ENCODE data around the gene COL9A2. TPM values are rescaled to one million over a fixed set of nuclear protein-coding genes. Genes with fewer than 3 reads are reported as not detected.
"Not testable (repeated sequence)": the region's sequence is repeated elsewhere in the genome, so short reads cannot be mapped to it uniquely, and the experiment has no call there.

Gene COL9A2
- polyA plus RNA-seq (ENCODE audit: insufficient read length in 4 of 4), result 10 to 100 TPM; 18.8 to 32.0 (median 23.5) TPM

DNA sequence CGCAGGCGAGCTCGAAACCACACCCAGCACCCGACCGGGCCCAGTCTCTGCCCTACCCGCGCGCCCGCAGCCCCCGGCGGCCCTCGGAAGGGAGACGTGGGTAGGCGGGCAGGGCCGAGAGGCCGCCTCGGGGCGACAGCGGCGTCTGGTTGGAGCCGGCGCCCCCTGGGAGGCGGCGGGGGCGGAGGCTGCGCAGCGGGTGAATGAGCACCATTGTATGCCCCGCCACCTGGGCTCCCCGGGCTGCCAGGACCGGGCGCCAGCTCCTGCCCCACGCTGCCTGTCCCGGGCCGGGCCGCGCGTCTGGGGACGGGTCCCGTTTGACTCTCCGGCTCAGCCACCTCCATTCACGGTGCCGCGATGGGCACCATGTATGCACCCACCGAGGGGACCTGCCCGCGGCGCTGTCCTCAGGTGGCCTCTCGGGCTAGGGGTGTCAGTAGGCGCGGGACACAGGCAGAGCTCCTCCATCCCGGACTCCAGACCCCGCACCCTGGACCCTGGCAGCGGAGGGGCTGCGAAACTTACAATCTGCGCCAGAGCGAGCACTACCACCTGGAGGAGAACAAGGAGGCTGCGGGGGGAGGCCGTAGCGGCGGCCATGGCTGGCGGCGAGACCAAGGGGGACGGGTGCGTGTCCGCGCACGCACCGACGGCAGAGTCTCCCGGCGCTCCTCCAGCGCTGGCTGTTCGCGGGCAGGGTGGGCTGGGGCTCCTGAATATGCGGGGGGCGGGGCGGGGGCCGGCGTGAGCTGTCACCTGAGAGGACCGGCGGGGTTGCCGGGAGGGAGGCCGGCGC lies at the start of gene COL9A2:
COL9A2 (minus strand) TSS at position 692 of the 799 bp plus-strand sequence; CDS start at position 603, 89 bp downstream.
- peak; percentile 20 to 37 (median 32) for DNase-seq (ENCODE audit: low read depth in 4 of 4, low spot score in 3 of 4)

- DNase-seq (ENCODE audit: low read depth in 4 of 4, low spot score in 3 of 4), result no peak
Observed at GRCh38 chr1:40363721-40364120, 46.6 kb upstream of the COL9A2 start.

DNA sequence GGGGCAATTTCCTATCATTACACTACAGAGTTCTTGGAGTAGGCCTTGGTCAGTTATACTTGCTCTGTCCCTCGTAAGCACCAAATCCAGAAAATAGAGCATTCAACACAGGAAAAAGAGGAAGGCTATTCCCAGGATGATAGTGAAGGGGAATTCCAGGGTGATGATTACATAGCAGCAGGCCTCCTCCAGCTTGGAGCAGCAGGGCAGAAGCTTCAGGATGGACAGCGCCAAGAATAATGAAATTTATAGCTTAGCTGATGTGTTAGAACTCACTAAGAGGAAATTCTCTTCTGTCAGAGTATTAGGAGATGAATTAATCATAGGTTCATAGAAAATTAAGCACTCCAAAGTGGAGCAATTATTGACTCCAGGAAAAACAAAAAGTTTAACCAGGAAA lies 45.6 kb upstream of the COL9A2 start:
- no peak for DNase-seq (ENCODE audit: low read depth in 4 of 4, low spot score in 3 of 4)

- DNase-seq (ENCODE audit: low read depth in 4 of 4, low spot score in 3 of 4), result no peak
Observed at GRCh38 chr1:40362199-40362598, 45.1 kb upstream of the COL9A2 start.

GRCh38 chr1:40361637-40362036 lies 44.6 kb upstream of the COL9A2 start:
- no peak for DNase-seq (ENCODE audit: low read depth in 4 of 4, low spot score in 3 of 4)

GRCh38 chr1:40361201-40361600 lies 44.1 kb upstream of the COL9A2 start:
- no peak for DNase-seq (ENCODE audit: low read depth in 4 of 4, low spot score in 3 of 4)

- no peak for DNase-seq (ENCODE audit: low read depth in 4 of 4, low spot score in 3 of 4)
Observed at GRCh38 chr1:40360631-40361030, 43.5 kb upstream of the COL9A2 start.

- DNase-seq (ENCODE audit: low read depth in 4 of 4, low spot score in 3 of 4), result no peak
Observed at GRCh38 chr1:40357625-40358024, 40.5 kb upstream of the COL9A2 start.

GRCh38 chr1:40353082-40353481 lies 36.0 kb upstream of the COL9A2 start:
- DNase-seq (ENCODE audit: low read depth in 4 of 4, low spot score in 3 of 4), result no peak

GRCh38 chr1:40352126-40352525 lies 35.0 kb upstream of the COL9A2 start:
- no peak for DNase-seq (ENCODE audit: low read depth in 4 of 4, low spot score in 3 of 4)

DNA sequence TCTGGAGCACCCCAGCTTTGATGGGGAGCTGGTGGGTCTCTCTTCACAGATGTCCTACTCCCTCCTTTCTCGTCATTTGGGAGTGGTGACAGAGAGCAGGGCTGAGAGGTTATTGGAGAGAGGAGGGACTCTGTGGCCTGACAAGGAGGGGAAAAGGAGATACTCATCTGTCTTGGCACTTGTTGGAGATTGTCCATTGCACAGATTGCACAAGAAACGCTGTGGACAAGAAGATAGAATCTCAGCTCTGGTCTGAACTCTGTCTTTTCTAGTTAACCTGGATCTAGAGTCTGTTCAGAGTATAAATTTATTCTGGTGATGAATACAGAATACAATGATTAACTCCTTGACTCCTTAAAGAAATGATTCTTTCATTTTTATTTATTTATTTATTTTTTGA lies 34.0 kb upstream of the COL9A2 start:
- DNase-seq (ENCODE audit: low read depth in 4 of 4, low spot score in 3 of 4), result no peak

DNA sequence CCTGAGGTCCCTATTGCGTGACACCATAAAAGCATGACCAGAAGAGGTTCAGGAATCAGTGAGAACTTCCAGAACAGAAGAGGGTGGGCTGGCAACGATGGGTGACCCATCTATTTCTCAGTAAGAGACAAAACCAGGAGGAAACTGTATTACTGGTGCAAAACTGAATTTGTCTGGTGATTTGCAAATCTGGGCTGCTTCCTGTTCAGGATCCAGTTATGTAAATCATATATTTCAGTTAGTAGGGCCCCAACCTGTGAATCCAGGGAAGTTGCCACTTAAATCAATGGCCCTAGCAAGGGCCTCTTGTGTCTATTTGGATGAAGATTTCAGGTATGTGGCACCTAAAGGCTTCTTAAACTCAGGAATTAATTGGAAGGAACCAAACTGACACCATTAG lies 33.3 kb upstream of the COL9A2 start:
- DNase-seq (ENCODE audit: low read depth in 4 of 4, low spot score in 3 of 4), result no peak

DNA sequence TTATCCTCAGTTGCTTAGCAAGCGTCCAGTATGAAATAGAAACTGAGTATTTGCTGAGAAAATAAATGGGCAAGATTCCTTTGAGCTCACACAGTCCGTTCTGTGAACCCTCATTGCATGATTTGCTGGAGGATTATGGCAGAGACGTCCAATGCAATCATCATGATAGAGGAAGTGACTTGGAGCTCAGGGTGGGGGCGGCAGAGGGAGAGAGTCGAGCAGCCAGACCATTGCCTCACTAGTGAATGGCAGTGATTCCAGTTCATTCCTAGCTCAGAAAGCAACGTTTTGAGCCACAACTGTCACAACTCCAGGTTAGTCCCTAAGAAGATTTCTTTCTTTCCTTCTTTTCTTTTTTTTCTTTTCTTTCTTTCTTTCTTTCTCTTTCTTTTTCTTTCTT lies 27.5 kb upstream of the COL9A2 start:
- no peak for DNase-seq (ENCODE audit: low read depth in 4 of 4, low spot score in 3 of 4)

DNA sequence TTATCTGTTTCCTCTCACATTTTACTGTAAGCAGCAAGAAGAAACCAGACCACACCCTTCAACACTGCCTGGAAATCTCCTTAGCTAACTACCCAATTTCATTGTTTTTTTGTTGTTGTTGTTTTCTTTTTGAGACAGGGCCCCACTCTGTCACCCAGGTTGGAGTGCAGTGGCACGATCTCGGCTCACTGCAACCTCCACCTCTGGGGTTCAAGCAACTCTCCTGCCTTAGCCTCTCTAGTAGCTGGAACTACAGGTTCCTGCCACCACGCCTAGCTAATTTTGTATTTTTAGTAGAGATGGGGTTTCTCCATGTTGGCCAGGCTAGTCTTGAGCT lies 25.3 kb upstream of the COL9A2 start:
- not testable (repeated sequence) for DNase-seq (ENCODE audit: low read depth in 4 of 4, low spot score in 3 of 4)

DNA sequence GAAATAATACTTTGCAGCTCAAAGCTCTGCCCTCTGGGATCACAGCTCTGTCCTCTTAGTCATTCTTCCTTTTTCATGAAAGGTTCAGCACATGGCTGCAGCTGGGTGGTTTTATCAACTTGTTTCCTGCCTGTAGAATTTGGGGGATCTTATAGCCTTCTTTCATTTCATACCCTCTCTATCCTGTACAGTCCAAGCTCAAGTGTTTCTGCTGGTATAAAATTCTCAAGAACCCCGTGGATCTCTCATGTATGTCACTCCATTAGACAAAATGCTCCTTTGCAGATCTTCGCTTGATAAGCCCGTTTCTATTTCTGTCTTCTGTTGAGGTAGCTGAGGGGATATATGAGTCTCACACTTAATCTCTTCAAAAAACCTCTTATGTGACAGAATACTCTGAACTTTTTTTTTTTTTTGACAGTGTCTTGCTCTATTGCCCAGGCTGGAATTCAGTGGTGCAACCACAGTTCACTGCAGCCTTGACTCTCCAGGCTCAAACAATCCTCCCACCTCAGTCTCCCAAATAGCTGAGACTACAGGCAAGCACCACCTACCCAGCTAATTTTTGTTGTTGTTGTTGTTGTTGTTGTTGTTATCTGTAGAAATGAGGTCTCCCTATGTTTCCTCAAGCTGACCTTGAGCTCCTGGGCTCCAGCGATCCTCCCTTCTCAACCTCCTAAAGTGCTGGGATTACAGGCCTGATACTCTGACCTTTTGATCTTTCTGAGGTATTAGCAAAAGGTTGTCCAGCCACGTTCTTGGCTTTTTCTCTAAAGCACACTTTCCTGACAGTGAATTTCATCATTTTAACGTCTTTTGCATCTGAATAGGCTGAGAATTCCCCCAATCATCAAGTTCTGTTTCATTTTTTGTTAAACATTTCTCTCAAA lies 24.6 kb upstream of the COL9A2 start:
- DNase-seq (ENCODE audit: low read depth in 4 of 4, low spot score in 3 of 4), result no peak

- DNase-seq (ENCODE audit: low read depth in 4 of 4, low spot score in 3 of 4), result no peak
Observed at GRCh38 chr1:40339420-40340323, 22.6 kb upstream of the COL9A2 start.

DNA sequence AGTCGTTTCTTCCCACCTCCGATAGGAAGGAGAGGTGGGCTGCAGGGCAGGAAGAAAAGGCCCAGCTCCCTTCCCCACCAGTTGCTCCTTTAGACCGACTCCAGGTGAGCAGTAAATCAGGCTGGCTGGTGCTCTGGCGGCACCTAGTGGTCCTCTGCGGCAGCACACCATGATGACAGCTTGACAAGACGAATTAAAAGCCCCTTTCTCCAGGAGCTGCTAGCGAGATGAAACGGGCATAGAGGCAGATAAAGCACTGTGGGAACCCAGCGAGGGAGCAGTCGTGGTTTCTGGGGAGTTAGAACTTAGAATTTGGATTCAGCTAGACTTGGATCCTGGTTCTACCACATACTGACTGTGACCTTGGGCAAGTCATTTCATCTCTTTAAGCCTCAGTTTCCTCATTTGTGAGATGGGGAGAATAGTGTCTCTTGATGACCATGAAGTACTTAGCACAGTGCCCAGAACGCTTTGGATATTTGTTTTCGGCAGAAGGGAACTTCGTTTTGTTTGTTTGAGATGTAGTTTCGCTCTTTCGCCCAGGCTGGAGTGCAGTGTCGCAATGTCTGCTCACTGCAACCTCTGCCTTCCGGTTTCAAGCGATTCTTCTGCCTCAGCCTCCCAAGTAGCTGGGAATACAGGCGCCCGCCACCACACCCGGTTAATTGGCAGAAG lies 21.8 kb upstream of the COL9A2 start:
- peak; percentile 55 to 81 (median 72) for DNase-seq (ENCODE audit: low read depth in 4 of 4, low spot score in 3 of 4)

GRCh38 chr1:40337443-40337842 lies 20.4 kb upstream of the COL9A2 start:
- no peak for DNase-seq (ENCODE audit: low read depth in 4 of 4, low spot score in 3 of 4)

DNA sequence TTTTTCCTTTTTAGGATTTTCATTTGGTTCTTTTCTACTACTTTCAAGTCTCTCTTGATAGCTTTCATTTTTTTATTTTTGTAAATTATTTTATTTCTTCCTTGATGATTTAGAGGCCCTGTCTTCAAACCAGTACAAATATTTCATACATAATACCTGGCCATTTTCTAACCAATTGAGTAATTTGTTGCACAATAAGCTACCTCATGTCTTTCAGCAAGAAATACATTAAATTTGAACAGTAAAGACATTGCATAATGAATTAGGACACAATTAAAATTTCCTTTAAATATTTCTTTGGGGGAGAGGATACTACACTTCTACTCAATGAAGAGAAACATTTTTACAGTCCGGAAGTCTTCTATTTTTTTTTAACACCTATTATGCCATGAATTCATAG lies 15.6 kb upstream of the COL9A2 start:
- no peak for DNase-seq (ENCODE audit: low read depth in 4 of 4, low spot score in 3 of 4)

DNA sequence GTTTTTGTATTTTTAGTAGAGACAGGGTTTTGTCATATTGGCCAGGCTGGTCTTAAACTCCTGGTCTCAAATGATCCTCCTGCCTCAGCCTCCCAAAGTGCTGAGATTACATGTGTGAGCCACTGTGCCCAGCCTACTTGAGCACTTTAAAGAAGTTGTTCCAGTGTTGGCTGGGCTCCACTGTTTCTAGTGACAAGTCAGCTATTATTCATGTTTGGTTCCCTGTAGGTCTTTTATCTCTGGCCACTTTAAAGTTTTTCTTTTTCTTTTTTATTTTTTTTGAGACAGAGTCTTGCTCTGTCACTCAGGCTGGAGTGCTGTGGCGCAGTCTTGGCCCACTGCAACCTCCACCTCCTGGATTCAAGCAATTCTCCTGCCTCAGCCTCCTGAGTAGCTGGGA lies 14.3 kb upstream of the COL9A2 start:
- DNase-seq (ENCODE audit: low read depth in 4 of 4, low spot score in 3 of 4), result not testable (repeated sequence)

All from right renal pelvis (tissue), 4 donors.